Superior temporal gyrus (tissue), 1 donor: ENCODE measurements around the gene ERN1.

Source experiments
- DNase-seq: peaks from one replicate; pipeline ENCODE4 v3.0.0-alpha.2; 2016; ENCODE audit errors: extremely low spot score

The ERN1 gene

GRCh38 chr17:64110379-64111152 lies 19.4 kb downstream of the ERN1 start:
- DNase-seq, result no peak

GRCh38 chr17:64109400-64109799 lies 20.5 kb downstream of the ERN1 start:
- no peak for DNase-seq

DNA sequence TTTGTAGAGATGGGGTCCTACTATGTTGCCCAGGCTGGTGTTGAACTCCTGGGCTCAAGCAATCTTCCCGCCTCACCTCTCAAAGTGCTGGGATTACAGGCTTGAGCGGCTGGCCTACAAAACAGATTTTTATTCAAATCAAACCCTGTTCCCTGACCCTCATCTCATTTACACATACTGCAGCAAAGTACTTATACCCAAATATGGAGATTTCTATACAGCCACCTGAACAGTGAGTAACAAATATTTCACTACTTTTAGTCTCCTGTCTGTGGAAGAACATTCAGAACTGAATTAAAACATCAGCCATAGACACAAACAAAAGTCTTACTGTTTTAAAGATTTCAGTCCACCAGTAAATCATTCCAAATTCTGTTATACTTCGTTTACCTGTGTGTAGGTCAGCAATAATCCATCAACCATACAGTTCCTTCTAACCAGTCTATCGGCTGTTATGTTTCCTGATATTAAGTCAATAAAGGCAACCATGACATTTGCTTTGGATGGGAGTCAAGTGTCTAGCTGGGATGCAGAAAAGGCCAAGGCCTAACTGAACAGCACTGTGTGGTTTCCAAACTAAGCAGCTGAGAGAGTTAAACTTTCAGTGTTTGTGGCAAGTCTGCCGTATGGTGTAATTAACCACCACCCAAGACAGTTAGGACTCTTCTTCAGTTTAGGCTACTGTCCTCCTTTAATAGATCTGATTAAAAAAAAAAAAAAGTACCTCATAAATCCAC lies 22.3 kb downstream of the ERN1 start:
- DNase-seq, result no peak

- DNase-seq, result no peak
Observed at GRCh38 chr17:64106918-64107317, 23.0 kb downstream of the ERN1 start.

- DNase-seq, result no peak
Observed at GRCh38 chr17:64103391-64104364, 26.3 kb downstream of the ERN1 start.

- DNase-seq, result no peak
Observed at GRCh38 chr17:64102627-64103390, 27.1 kb downstream of the ERN1 start.

- no peak for DNase-seq
Observed at GRCh38 chr17:64099543-64099942, 30.4 kb downstream of the ERN1 start.

GRCh38 chr17:64097196-64097936 lies 32.6 kb downstream of the ERN1 start:
- no peak for DNase-seq

- DNase-seq, result no peak
Observed at GRCh38 chr17:64096037-64096436, 33.9 kb downstream of the ERN1 start.

DNA sequence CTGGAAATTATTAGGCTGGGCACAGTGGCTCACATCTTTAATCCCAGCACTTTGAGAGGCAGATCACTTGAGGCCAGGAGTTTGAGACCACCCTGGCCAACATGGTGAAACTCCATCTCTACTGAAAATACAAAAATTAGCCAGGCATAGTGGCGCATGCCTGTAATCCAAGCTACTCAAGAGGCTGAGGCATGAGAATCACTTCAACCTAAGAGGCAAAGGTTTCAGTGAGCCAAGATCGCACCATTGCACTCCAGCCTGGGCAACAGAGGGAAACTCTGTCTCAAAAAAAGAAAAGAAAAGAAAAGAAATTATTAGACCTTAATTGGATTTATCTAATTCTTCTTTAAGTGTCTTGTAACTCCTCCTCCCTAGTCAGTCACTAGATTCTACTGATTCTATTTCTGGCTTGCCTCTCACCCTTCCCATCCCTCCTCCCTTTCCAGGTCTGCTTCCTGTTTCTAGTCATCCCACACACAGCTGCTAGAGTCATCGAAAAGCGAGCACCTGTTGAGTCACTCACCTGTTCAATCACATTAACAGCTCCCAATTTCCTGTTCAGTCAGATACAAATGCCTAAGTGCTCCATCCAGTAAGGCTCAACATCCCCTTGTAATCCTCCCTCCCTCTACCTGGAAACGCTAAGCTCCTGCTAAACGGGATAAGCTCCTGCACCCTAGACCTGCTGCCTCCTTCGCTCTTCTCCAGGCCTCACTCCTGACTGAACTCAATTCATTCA lies 34.6 kb downstream of the ERN1 start:
- no peak for DNase-seq

DNA sequence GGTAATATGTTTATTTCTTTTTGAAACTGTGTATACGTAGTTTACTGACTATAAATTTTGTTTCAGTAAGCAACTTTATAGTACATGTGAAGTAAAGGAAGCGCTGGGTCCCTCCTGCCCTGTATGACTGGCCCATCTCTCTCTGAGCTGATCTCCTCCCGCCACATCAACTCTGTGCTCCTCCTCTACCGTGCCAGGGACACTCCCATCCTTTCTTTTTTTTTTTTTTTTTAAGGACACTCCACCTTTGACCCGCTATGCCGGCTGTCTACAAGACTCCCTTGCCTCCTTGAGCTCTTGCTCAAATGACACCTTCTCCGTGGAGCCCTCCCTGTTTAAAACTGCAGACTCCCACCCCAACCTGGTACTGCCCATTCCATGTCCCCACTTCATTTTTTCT lies 35.5 kb downstream of the ERN1 start:
- no peak for DNase-seq

DNA sequence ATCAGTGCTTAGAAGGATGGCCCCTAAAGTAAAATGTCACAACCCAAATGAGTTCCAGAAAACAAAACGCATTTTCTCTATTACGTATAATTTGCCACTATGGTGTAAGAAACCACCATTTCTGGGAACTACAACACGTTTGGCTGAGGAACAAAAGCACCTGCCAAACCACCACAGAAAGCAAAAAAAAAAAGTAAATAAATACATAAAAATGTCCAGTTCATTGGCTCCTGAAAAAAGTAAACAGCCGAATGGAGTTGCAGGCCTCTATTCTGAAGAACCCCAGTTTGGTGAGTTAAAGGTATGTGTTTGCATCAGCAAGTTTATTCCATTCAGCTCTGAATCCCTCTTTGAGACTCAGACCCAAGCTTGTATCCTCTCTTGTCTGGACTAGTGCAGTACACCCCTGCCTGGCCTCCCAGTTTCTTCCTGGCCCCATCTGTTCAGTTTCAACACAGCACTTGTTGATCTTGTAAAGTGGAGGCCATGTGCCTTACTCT lies 36.9 kb downstream of the ERN1 start:
- no peak for DNase-seq

GRCh38 chr17:64092113-64092512 lies 37.8 kb downstream of the ERN1 start:
- no peak for DNase-seq

- no peak for DNase-seq
Observed at GRCh38 chr17:64091571-64091970, 38.4 kb downstream of the ERN1 start.

GRCh38 chr17:64091116-64091515 lies 38.8 kb downstream of the ERN1 start:
- DNase-seq, result no peak

- DNase-seq, result no peak
Observed at GRCh38 chr17:64090144-64090543, 39.8 kb downstream of the ERN1 start.

DNA sequence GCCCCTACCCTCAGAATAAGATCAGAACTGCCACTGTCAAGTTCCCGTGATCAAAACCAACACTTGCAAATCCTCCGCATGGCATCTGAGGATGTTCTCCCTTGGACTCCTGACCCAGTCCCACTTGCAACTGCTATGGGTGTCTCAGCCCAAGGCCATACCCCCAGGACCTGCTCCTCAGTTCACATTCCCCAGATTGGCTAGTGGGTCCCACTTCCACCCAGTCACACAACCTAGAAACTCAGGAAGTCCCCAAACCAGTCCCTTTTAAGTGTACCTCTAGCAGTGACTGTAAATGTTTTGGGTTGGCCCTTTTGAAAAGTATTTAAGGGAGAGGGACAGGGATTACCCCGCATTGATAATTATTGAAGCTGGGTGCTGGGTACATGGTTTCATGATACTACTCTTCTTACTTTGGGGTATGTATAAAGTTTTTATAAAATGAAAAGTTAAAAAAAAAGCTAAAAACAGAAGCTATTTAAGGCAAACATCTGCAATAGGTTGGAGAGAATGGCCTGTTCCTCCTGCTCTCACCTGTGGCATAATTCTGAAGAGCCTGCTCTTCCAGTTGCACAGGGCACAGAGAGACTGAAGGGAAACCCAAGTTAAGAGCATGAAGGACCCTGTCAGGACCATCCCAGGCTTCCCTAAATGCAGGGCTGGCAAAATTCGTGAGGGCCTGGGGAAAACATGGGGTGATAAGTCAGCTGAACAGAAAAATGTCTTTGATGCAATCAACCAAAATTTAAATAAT lies 42.5 kb downstream of the ERN1 start:
- no peak for DNase-seq

GRCh38 chr17:64085650-64086005 lies 44.3 kb downstream of the ERN1 start:
- no peak for DNase-seq
